HEK293 (cell line): Measurements from ENCODE around the gene CEBPB.

Source experiments
- CTCF ChIA-PET: fragments of 350-600 bp; formaldehyde crosslinking; extraction: SDS; loops from one replicate; lab custom pipeline; 2021; ENCODE audit warnings: antibody characterized with exemption; lab: Yijun Ruan, JAX
- POLR2A ChIA-PET: fragments of 300-600 bp; formaldehyde crosslinking; extraction: SDS; loops from one replicate; lab custom pipeline; 2020; ENCODE audit warnings: antibody characterized with exemption, inconsistent platforms; lab: Yijun Ruan, JAX
- H3K27ac ChIP-seq: fragments of 200-500 bp; sonication (Bioruptor generic); 2 replicates; pipeline ENCODE4 v1.5.1; 2014; ENCODE audit warnings: low read depth, low read length, control low read depth, inconsistent platforms; ENCODE audit errors: extremely low read depth
- H3K36me3 ChIP-seq, 2 experiments: fragments of 200-500 bp in 1 of 2; sonication (Bioruptor generic) in 1 of 2; 1 replicate in 1 of 2; 2 replicates in 1 of 2; pipeline ENCODE4 v1.5.1; 2014 to 2017; ENCODE audit warnings: inconsistent platforms in 2 of 2, low read length in 2 of 2; ENCODE audit not compliant: control insufficient read depth in 2 of 2, insufficient read depth in 1 of 2
- H3K4me1 ChIP-seq: fragments of 200-500 bp; sonication (Bioruptor generic); 2 replicates; pipeline ENCODE4 v1.5.1; 2014; ENCODE audit warnings: mild to moderate bottlenecking, low read length, inconsistent platforms; ENCODE audit not compliant: control insufficient read depth, insufficient read depth
- H3K4me3 ChIP-seq: 2 replicates; pipeline ENCODE4 v1.5.1; 2011; ENCODE audit warnings: low read depth, mild to moderate bottlenecking, control low read depth, low read length, moderate library complexity
- H3K9me3 ChIP-seq: fragments of 200-500 bp; sonication (Bioruptor generic); 2 replicates; pipeline ENCODE4 v1.5.1; 2014; ENCODE audit warnings: low read depth, low read length, inconsistent platforms; ENCODE audit not compliant: control insufficient read depth, insufficient read depth
- BCL6B ChIP-seq: fragments of 450-650 bp; formaldehyde crosslinking; IDR thresholded peaks from 2 replicates; pipeline ENCODE4 v1.5.1; 2017; ENCODE audit warnings: missing biosample characterization, missing genetic modification characterization
- KLF1 ChIP-seq: fragments of 450-650 bp; formaldehyde crosslinking; IDR thresholded peaks from 2 replicates; pipeline ENCODE4 v1.5.1; 2016; ENCODE audit warnings: missing biosample characterization, missing genetic modification characterization
- KLF17 ChIP-seq: fragments of 450-650 bp; formaldehyde crosslinking; IDR thresholded peaks from 2 replicates; pipeline ENCODE4 v1.5.1; 2016; ENCODE audit warnings: missing biosample characterization, missing genetic modification characterization
- MZF1 ChIP-seq: fragments of 450-650 bp; formaldehyde crosslinking; IDR thresholded peaks from 2 replicates; pipeline ENCODE4 v1.5.1; 2017; ENCODE audit warnings: missing biosample characterization, missing genetic modification characterization, borderline replicate concordance
- REST ChIP-seq: fragments of 450-650 bp; formaldehyde crosslinking; IDR thresholded peaks from 2 replicates; pipeline ENCODE4 v1.5.1; 2016; ENCODE audit warnings: missing biosample characterization, missing genetic modification characterization
- SCRT2 ChIP-seq: fragments of 450-650 bp; formaldehyde crosslinking; IDR thresholded peaks from 2 replicates; pipeline ENCODE4 v1.5.1; 2016; ENCODE audit warnings: missing biosample characterization, missing genetic modification characterization
- SP3 ChIP-seq: fragments of 450-650 bp; formaldehyde crosslinking; IDR thresholded peaks from 2 replicates; pipeline ENCODE4 v1.5.1; 2016; ENCODE audit warnings: missing biosample characterization, missing genetic modification characterization
- ZBTB17 ChIP-seq: fragments of 450-650 bp; formaldehyde crosslinking; IDR thresholded peaks from 2 replicates; pipeline ENCODE4 v1.5.1; 2016; ENCODE audit warnings: missing biosample characterization, missing genetic modification characterization
- ZBTB6 ChIP-seq: fragments of 450-650 bp; formaldehyde crosslinking; IDR thresholded peaks from 2 replicates; pipeline ENCODE4 v1.5.1; 2017; ENCODE audit warnings: missing biosample characterization, missing genetic modification characterization
- ZNF24 ChIP-seq: fragments of 450-650 bp; formaldehyde crosslinking; IDR thresholded peaks from 2 replicates; pipeline ENCODE4 v1.5.1; 2016; ENCODE audit warnings: missing biosample characterization, missing genetic modification characterization
- ZNF362 ChIP-seq: fragments of 450-650 bp; formaldehyde crosslinking; IDR thresholded peaks from 2 replicates; pipeline ENCODE4 v1.5.1; 2016; ENCODE audit warnings: missing biosample characterization, missing genetic modification characterization
- ZNF426 ChIP-seq: fragments of 450-650 bp; formaldehyde crosslinking; IDR thresholded peaks from 2 replicates; pipeline ENCODE4 v1.5.1; 2017; ENCODE audit warnings: missing biosample characterization, missing genetic modification characterization, mild to moderate bottlenecking, inconsistent platforms, moderate library complexity
- ZNF501 ChIP-seq: fragments of 450-650 bp; formaldehyde crosslinking; IDR thresholded peaks from 2 replicates; pipeline ENCODE4 v1.5.1; 2016; ENCODE audit warnings: missing biosample characterization, missing genetic modification characterization
- ZNF514 ChIP-seq: fragments of 450-650 bp; formaldehyde crosslinking; IDR thresholded peaks from 2 replicates; pipeline ENCODE4 v1.5.1; 2016; ENCODE audit warnings: missing biosample characterization, missing genetic modification characterization
- ZNF521 ChIP-seq: fragments of 450-650 bp; formaldehyde crosslinking; IDR thresholded peaks from 2 replicates; pipeline ENCODE4 v1.5.1; 2017; ENCODE audit warnings: missing biosample characterization, mild to moderate bottlenecking, missing genetic modification characterization
- ZNF596 ChIP-seq: fragments of 450-650 bp; IDR thresholded peaks from 2 replicates; pipeline ENCODE4 v1.5.0; 2018; ENCODE audit warnings: missing biosample characterization, mild to moderate bottlenecking, missing genetic modification characterization, moderate library complexity
- ZNF654 ChIP-seq: fragments of 450-650 bp; formaldehyde crosslinking; IDR thresholded peaks from 2 replicates; pipeline ENCODE4 v1.5.1; 2016; ENCODE audit warnings: low read depth, missing biosample characterization, missing genetic modification characterization
- ZNF692 ChIP-seq: fragments of 450-650 bp; formaldehyde crosslinking; IDR thresholded peaks from 2 replicates; pipeline ENCODE4 v1.5.1; 2016; ENCODE audit warnings: missing biosample characterization, missing genetic modification characterization
- ZNF76 ChIP-seq: fragments of 450-650 bp; formaldehyde crosslinking; IDR thresholded peaks from 2 replicates; pipeline ENCODE4; 2016; ENCODE audit warnings: low read depth, missing biosample characterization, missing genetic modification characterization, borderline replicate concordance
- ZSCAN30 ChIP-seq: fragments of 450-650 bp; IDR thresholded peaks from 2 replicates; pipeline ENCODE4 v1.5.1; 2018; ENCODE audit warnings: missing biosample characterization, mild to moderate bottlenecking, missing genetic modification characterization, moderate library complexity

CEBPB gene

GRCh38 chr20:50191544-50192363 is 1.1 kb downstream of the CEBPB start (continued):
- TF ChIP-seq ZNF426 (tag by site-specific recombination) (no peak), ZBTB6 (tag by site-specific recombination) (peak; percentile 95), ZNF521 (tag by site-specific recombination) (no peak)
- TF ChIP-seq, all 188 proteins: peak for 29

GRCh38 chr20:50192364-50193198 is 2.0 kb downstream of the CEBPB start:
- Histone ChIP-seq H3K9me3 (no peaks in the 10 kb centered on the region), H3K36me3 (peaks cover 0 to 6% of the 10 kb centered on the region in 2 experiments; a peak in 1 of 3 replicates), H3K4me3 (peak overlapping the region; percentile 61), H3K4me1 (peaks cover 6% of the 10 kb centered on the region), H3K27ac (peak overlapping the region; percentile 84; the same call in 1 of the 2 replicates)
- CTCF ChIA-PET: interaction anchor here (1.0 to 6.8 kb wide), 3 partner anchors 9 to 384 kb away, joined by 3 to 106 read pairs (median 3); no protein-coding TSS in a partner anchor
- POLR2A ChIA-PET: interaction anchor here (2.0 kb wide), 1 partner anchor 129 kb away, joined by 5 read pairs; no protein-coding TSS in a partner anchor
- TF ChIP-seq ZNF596 (no peak), ZNF514 (tag by site-specific recombination) (no peak), SP3 (tag by site-specific recombination) (0 out of 2 replicates have a peak, but pooled peaks have one; percentile 10), ZSCAN30 (tag by site-specific recombination) (peak; percentile 64; the same call in 1 of the 2 replicates), ZBTB17 (tag by site-specific recombination) (peak; percentile 77), ZNF501 (tag by site-specific recombination) (no peak), ZNF24 (0 out of 2 replicates have a peak, but pooled peaks have one; percentile 38), ZBTB6 (tag by site-specific recombination) (0 out of 2 replicates have a peak, but pooled peaks have one; percentile 22), KLF17 (tag by site-specific recombination) (peak; percentile 60), MZF1 (tag by site-specific recombination) (no peak), ZNF76 (peak; percentile 45; the same call in 1 of the 2 replicates), ZNF362 (tag by site-specific recombination) (peak; percentile 79), REST (tag by site-specific recombination) (no peak), BCL6B (tag by site-specific recombination) (no peak), ZNF692 (tag by site-specific recombination) (peak; percentile 39; the same call in 1 of the 2 replicates), ZNF654 (tag by site-specific recombination) (no peak), KLF1 (tag by site-specific recombination) (0 out of 2 replicates have a peak, but pooled peaks have one; percentile 7), SCRT2 (tag by site-specific recombination) (peak; percentile 93)
